ENCODE results near the gene SLC16A14.

SLC16A14 gene

GRCh38 chr2:230007931-230008707 is 60.6 kb downstream of the SLC16A14 start:
- TF ChIP-seq CTCF (IDR thresholded peaks at IDR 0.05), result peak; percentile 71

GRCh38 chr2:230000118-230000841 is 68.4 kb downstream of the SLC16A14 start:
- no peak for TF ChIP-seq CTCF (IDR thresholded peaks at IDR 0.05)

- TF ChIP-seq CTCF (IDR thresholded peaks at IDR 0.05), result no peak
Observed at GRCh38 chr2:229997565-229997964, 71.2 kb downstream of the SLC16A14 start.

- TF ChIP-seq CTCF (IDR thresholded peaks at IDR 0.05), result no peak
Observed at GRCh38 chr2:229996320-229996719, 72.4 kb downstream of the SLC16A14 start.

GRCh38 chr2:229993236-229993635 is 75.5 kb downstream of the SLC16A14 start:
- TF ChIP-seq CTCF (IDR thresholded peaks at IDR 0.05), result no peak
